GM15510 (cell line): Measurements from ENCODE around the gene MAP7D2.

ENCODE experiments used
- POLR2A ChIP-seq: IDR thresholded peaks from 3 replicates; pipeline ENCODE4 v1.6.1; 2011; ENCODE audit warnings: borderline replicate concordance; ENCODE audit not compliant: insufficient read length; ENCODE audit errors: extremely low read depth

Gene MAP7D2

GRCh38 chrX:20026278-20026677 lies 90.4 kb downstream of the MAP7D2 start:
- TF ChIP-seq POLR2A: no peak

- no peak for TF ChIP-seq POLR2A
Observed at GRCh38 chrX:20019672-20020365, 96.9 kb downstream of the MAP7D2 start.

- TF ChIP-seq POLR2A: no peak
Observed at GRCh38 chrX:20016616-20016945, 100.1 kb downstream of the MAP7D2 start.

DNA sequence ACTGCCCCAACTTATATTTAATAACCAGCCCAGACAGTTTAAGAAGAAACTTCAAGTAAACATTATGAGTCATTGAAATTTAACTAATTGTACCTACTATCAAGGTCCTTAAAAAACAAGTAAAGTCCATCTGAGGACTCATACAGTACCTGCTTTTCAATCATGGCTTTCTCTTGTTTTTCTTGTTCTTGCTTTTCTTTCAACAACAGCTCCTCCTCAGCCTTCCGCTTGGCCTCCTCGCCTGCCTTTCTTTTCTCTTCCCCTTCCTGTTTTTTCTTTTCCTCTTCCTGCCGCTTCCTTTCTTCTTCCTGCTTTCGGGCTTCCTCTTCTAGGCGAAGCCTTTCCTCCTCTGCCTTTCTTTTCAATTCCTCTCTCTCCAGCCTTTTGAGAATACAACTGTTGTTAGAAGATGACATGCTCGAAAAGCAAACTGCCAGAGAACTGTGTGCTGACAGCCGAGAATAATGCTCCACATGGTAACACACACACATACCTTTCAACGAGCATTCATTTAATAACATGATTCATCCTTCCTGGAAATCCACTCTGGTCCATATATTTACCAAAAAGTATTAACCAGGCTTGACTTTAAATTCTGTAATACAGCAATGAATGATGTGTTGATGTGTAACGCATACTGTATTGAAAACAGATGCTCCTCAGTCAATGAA lies 100.6 kb downstream of the MAP7D2 start:
- no peak for TF ChIP-seq POLR2A

DNA sequence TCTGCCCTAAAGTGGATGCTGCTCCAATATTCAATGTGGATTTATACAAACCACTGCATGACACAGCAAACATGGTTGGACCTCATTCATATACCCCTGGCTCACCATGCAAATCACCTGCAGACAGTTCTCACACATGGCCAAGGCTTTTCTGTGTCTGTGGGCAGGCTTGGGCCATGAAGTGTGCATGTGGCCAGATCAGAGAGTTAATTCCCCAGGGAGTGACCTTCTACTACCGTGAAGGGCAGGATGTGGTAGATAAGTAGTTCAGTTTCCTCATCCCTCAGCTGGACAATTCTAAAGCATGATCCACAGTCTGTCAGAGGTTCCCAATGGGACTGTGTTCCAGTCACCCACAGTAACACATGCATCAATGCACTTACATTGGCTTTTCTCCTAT lies 101.3 kb downstream of the MAP7D2 start:
- no peak for TF ChIP-seq POLR2A

DNA sequence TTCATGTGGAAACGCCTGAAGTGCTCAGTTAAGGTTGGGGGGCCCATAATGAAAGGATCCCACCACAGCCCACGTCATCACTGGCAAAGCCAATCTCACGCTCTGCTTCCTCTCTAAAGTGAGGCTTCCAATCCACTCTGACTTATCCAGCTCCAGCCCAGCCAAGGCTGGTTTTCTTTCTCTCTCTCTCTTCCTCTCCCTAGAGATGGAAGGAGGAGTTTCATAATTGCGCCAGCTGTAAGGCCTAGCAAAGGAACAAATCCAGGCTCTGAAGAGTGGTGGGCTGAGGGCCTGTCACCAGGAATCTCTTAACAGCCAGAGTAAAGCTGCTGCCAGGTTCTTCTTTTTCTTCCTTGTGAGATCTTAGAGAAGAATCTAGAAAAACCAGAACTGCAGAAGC lies 105.1 kb downstream of the MAP7D2 start:
- TF ChIP-seq POLR2A: no peak

DNA sequence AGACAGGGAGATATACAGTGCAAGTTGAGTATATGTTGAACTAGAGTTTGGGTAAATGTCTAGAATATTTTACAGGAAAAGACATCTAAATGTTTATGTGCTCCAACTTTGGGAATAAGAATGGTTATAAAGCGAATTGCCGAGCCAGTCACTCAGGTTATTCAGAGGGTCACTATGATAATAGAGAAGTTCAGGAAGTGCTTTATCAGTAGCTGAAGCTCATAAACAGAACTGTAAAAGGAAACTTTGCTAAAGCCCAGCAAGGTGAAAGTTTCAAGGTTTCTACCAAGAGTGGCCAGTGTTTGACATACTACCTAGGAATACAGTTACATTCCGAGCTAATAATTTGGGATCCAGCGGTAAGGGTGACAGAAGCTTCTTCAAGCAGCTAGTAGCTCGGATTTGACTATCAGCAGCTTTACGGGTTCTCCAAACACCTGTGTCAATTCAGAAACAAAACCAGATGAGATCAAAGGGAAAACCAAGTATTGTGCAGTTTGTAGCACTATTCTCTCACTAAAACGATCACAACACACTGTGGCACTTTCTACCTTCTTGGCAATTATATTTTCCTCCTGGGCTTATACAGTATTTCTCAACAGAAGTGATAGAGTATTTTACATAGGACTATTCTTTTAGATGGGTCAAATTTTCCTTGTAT lies 108.6 kb downstream of the MAP7D2 start:
- TF ChIP-seq POLR2A: no peak

- TF ChIP-seq POLR2A: no peak
Observed at GRCh38 chrX:20005883-20006282, 110.8 kb downstream of the MAP7D2 start.

DNA sequence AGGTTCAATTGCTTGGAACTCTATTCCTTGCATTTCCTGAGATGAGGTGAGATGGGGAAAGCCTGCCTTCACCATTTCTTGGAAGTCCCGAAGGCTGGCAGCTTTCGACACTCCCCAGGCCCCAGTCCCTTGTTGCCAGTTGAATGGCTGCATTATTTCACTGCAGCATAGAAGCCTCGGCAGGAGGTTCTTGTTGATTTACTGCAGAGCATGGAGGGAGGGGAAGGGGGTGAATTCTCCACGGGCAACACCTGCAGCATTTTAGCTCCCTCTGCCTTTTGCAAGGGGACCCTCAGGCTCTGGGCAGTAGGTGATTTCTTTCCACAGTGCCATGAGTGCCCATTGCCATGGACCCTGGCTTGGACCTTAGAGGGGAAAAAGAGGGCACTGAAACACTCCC lies 115.1 kb downstream of the MAP7D2 start:
- no peak for TF ChIP-seq POLR2A

DNA sequence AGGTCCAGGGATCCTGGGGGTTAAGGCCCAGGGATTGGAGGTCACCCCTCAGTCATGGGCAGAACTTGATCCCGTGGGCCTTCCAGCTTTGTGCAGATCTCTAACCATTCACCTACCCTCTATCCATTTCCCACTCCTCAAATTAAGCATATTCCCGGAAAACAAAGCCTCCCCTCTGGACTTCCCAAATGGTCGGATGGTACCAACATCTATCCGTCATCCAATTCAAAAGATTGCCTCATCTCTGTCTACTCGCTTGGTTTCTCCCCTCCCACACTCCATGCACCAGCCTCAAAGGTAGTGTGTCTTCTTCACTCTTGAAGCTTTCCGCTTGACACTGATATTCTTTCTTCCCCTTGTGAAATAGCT lies 125.4 kb downstream of the MAP7D2 start:
- TF ChIP-seq POLR2A: no peak

DNA sequence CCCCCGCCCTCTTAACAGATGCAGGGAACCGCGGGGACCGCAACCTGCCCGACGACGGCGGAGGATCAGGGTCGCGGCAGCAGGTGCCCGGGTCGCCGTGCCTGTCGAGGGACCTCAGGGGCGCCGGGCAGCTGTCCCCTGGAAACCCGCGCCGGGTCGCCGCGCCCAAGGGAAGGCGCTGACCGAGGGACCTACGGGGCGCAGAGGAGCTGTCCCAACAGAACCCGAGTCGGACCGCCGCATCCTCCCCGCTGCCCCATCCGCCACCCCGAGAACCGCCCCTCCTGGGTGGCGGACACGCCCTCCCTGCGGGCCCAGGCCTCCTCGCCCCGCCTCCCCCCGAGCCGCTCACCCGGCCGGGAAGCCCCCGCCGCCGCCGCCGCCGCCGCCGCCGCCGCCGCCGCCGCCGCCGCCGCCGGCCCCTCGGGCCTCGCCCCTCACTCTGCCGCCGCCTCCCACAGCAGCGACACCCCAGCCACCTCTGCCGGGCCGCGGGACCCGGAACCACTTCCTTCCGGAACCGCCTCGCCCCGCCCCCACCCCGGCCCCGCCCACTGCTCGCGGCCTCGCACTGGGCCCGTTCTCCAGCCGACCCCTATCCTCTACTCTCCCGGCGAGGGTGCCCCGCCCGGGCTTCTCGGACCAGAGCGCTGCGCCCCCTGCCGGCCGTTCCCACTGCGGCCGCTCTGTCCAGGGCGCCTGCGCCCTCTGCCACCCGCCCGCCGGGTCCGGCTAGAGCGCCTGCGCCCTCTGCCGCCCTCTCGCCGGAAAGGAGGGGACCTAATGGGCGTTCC lies 126.0 kb downstream of the MAP7D2 start, which contains the start of gene BCLAF3:
Gene BCLAF3 (minus strand): TSS at position 506 of the 794 bp plus-strand sequence. CDS start 20,797 bp downstream, outside the sequence.
- TF ChIP-seq POLR2A: peak; percentile 16

DNA sequence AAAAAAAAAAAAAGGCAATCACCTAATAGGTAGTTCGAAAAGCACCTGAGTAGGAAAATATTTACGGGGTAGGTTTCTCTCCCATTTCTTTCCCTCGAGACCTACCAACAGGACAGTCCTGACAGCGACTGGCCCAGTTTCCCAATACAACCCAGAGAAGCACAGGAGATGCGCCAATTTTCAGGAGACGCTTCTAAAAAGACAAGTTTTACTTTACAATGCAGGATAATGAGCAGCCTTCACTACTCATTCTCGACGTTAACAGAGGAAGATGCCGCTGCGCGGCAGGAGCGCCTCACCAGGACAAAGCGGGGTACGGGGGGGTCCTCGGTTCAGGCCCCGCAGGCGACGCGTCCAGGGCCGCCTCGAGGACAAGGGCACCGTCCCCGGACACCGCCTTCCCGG lies 126.6 kb downstream of the MAP7D2 start:
- TF ChIP-seq POLR2A: no peak

- no peak for TF ChIP-seq POLR2A
Observed at GRCh38 chrX:19987856-19988255, 128.9 kb downstream of the MAP7D2 start.

GRCh38 chrX:19986531-19986930 lies 130.2 kb downstream of the MAP7D2 start:
- no peak for TF ChIP-seq POLR2A

- no peak for TF ChIP-seq POLR2A
Observed at GRCh38 chrX:19981947-19982346, 134.8 kb downstream of the MAP7D2 start.

DNA sequence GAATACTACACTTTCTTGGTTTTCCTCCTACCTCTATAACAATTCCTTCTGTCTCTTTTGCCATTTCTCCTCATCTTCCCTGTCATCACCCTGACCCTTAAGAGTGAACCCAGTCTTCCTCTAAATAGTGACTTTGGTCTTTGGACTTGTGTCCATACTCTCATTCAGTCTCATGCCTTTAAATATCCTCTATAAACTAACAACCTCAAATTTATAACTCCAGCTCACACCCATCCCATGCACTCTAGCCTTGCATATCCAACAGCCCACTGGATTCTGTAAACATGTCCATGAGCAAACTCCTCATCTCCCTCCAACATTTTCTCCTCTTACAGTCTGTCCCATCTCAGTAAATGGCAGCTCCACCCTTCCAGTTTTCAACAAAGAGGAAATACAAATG lies 140.9 kb downstream of the MAP7D2 start:
- no peak for TF ChIP-seq POLR2A

- no peak for TF ChIP-seq POLR2A
Observed at GRCh38 chrX:19972984-19973383, 143.7 kb downstream of the MAP7D2 start.
